IMR-90 (cell line): ENCODE results near the gene PLBD2. TPM values are rescaled to one million over a fixed set of nuclear protein-coding genes. Genes with fewer than 3 reads are reported as not detected.

Experiments
- ATAC-seq: fragments of 200-7000 bp; cut with Tn5 transposase; 2 replicates; pipeline ENCODE4 v1.9.1; 2020; ENCODE audit warnings: low read depth, mild to moderate bottlenecking, moderate library complexity
- BruUV-seq: library from RNA; stranded (reverse); fragments of 400-500 nt; replicated peaks from 2 replicates; lab custom pipeline; 2021; lab: Mats Ljungman, UMichigan
- CTCF ChIA-PET: fragments of 300-600 bp; formaldehyde crosslinking; extraction: SDS; loops from one replicate; lab custom pipeline; 2021; ENCODE audit warnings: antibody characterized with exemption; lab: Yijun Ruan, JAX
- POLR2A ChIA-PET: fragments of 300-600 bp; sonication (Branson Sonifier 250); formaldehyde crosslinking; loops from one replicate; lab custom pipeline; 2022; ENCODE audit warnings: antibody characterized with exemption; ENCODE audit not compliant: unreplicated experiment; lab: Charles Lee
- DNase-seq: peaks from one replicate; pipeline ENCODE4 v3.0.0; 2013
- H2AFZ ChIP-seq: replicated peaks from 2 replicates; pipeline ENCODE3; 2013; ENCODE audit warnings: low read length, mild to moderate bottlenecking; ENCODE audit not compliant: poor library complexity
- H2AK5ac ChIP-seq: 2 replicates; pipeline ENCODE4 v1.6.1; 2013; ENCODE audit warnings: low read depth, low read length, inconsistent platforms
- H2AK9ac ChIP-seq: replicated peaks from 2 replicates; pipeline ENCODE3; 2013; ENCODE audit warnings: mild to moderate bottlenecking, low read depth, low read length, moderate library complexity; ENCODE audit not compliant: poor library complexity
- H2BK120ac ChIP-seq: 2 replicates; pipeline ENCODE4 v1.6.1; 2013; ENCODE audit warnings: low read depth, low read length, inconsistent platforms
- H2BK15ac ChIP-seq: 3 replicates; pipeline ENCODE4 v1.6.1; 2013; ENCODE audit warnings: low read depth, low read length, inconsistent platforms
- H2BK20ac ChIP-seq: 2 replicates; pipeline ENCODE4 v1.6.1; 2013; ENCODE audit warnings: low read depth, mild to moderate bottlenecking, inconsistent platforms, low read length, moderate library complexity
- H2BK5ac ChIP-seq: 2 replicates; pipeline ENCODE4 v1.6.1; 2013; ENCODE audit warnings: mild to moderate bottlenecking, low read depth, low read length, inconsistent platforms; ENCODE audit not compliant: poor library complexity, severe bottlenecking
- H3K14ac ChIP-seq: replicated peaks from 2 replicates; pipeline ENCODE4 v1.6.1; 2013; ENCODE audit warnings: low read depth, low read length, inconsistent platforms
- H3K18ac ChIP-seq: 2 replicates; pipeline ENCODE4 v1.6.1; 2013; ENCODE audit warnings: low read depth, low read length, control low read depth
- H3K23ac ChIP-seq: 2 replicates; pipeline ENCODE4 v1.6.1; 2013; ENCODE audit warnings: low read depth, low read length, inconsistent platforms
- H3K27ac ChIP-seq: 2 replicates; pipeline ENCODE4 v1.5.1; 2013; ENCODE audit warnings: mild to moderate bottlenecking, control low read depth, low read length; ENCODE audit not compliant: insufficient read depth
- H3K27me3 ChIP-seq: 2 replicates; pipeline ENCODE4 v1.6.1; 2013; ENCODE audit warnings: low read length; ENCODE audit not compliant: control insufficient read depth, insufficient read depth
- H3K36me3 ChIP-seq: 2 replicates; pipeline ENCODE4 v1.6.1; 2013; ENCODE audit warnings: low read length, mixed read lengths; ENCODE audit not compliant: control insufficient read depth, insufficient read depth
- H3K4ac ChIP-seq: 2 replicates; pipeline ENCODE4 v1.6.1; 2013; ENCODE audit warnings: low read depth, low read length, inconsistent platforms
- H3K4me1 ChIP-seq: 2 replicates; pipeline ENCODE4 v1.6.1; 2013; ENCODE audit warnings: low read length, mixed read lengths; ENCODE audit not compliant: control insufficient read depth, insufficient read depth
- H3K4me2 ChIP-seq: 2 replicates; pipeline ENCODE4 v1.6.1; 2013; ENCODE audit warnings: low read depth, mild to moderate bottlenecking, control low read depth, low read length, moderate library complexity
- H3K4me3 ChIP-seq: 2 replicates; pipeline ENCODE4 v1.5.1; 2013; ENCODE audit warnings: low read depth, mild to moderate bottlenecking, control low read depth, low read length, moderate library complexity; ENCODE audit not compliant: insufficient read depth
- H3K56ac ChIP-seq: 2 replicates; pipeline ENCODE4 v1.6.1; 2013; ENCODE audit warnings: low read length, inconsistent platforms; ENCODE audit not compliant: insufficient read depth; ENCODE audit errors: extremely low read depth
- H3K79me1 ChIP-seq, 2 experiments: 2 replicates each; pipeline ENCODE4 v1.6.1; 2013; ENCODE audit warnings: low read length in 2 of 2, inconsistent platforms in 1 of 2, low read depth in 1 of 2
- H3K9ac ChIP-seq: 2 replicates; pipeline ENCODE4 v1.6.1; 2013; ENCODE audit warnings: low read depth, low read length, control low read depth
- H3K9me1 ChIP-seq: 2 replicates; pipeline ENCODE4 v1.6.1; 2013; ENCODE audit warnings: low read length, inconsistent platforms; ENCODE audit not compliant: insufficient read depth
- H3K9me3 ChIP-seq: 2 replicates; pipeline ENCODE4 v1.6.1; 2013; ENCODE audit warnings: low read length; ENCODE audit not compliant: control insufficient read depth, insufficient read depth
- H4K20me1 ChIP-seq: 2 replicates; pipeline ENCODE4 v1.6.1; 2013; ENCODE audit warnings: low read length, inconsistent platforms; ENCODE audit not compliant: insufficient read depth
- H4K5ac ChIP-seq: 2 replicates; pipeline ENCODE4 v1.6.1; 2013; ENCODE audit warnings: mild to moderate bottlenecking, low read depth, low read length, control low read depth
- H4K8ac ChIP-seq, 2 experiments: 2 replicates each; pipeline ENCODE4 v1.6.1; 2013; ENCODE audit warnings: low read depth in 2 of 2, low read length in 2 of 2, control low read depth in 1 of 2, inconsistent platforms in 1 of 2
- H4K91ac ChIP-seq: 2 replicates; pipeline ENCODE4 v1.6.1; 2013; ENCODE audit warnings: low read depth, low read length, inconsistent platforms; ENCODE audit not compliant: insufficient read depth
- BHLHE40 ChIP-seq: fragments of 150-350 bp; IDR thresholded peaks from 2 replicates; pipeline ENCODE4 v1.6.1; 2016; ENCODE audit warnings: mild to moderate bottlenecking, low read depth, low read length
- CEBPB ChIP-seq: IDR thresholded peaks from 2 replicates; pipeline ENCODE4 v1.6.1; 2012; ENCODE audit warnings: low read depth, low read length, improper control_type of control experiment
- CHD1 ChIP-seq: IDR thresholded peaks from 2 replicates; pipeline ENCODE4 v1.6.1; 2012; ENCODE audit warnings: low read depth, low read length, improper control_type of control experiment
- FOS ChIP-seq: fragments of 150-350 bp; IDR thresholded peaks from 2 replicates; pipeline ENCODE4 v1.6.1; 2016; ENCODE audit warnings: low read depth, low read length
- MXI1 ChIP-seq: IDR thresholded peaks from 2 replicates; pipeline ENCODE4 v1.6.1; 2012; ENCODE audit warnings: low read depth, mild to moderate bottlenecking, low read length, moderate library complexity, borderline replicate concordance
- NFE2L2 ChIP-seq: fragments of 150-350 bp; IDR thresholded peaks from 2 replicates; pipeline ENCODE4 v1.6.1; 2016; ENCODE audit warnings: low read depth, mild to moderate bottlenecking, low read length
- RAD21 ChIP-seq: IDR thresholded peaks from 2 replicates; pipeline ENCODE4 v1.6.1; 2012; ENCODE audit warnings: low read length, improper control_type of control experiment
- RCOR1 ChIP-seq: IDR thresholded peaks from 2 replicates; pipeline ENCODE4 v1.6.1; 2012; ENCODE audit warnings: mild to moderate bottlenecking, low read length, improper control_type of control experiment; ENCODE audit not compliant: insufficient replicate concordance
- RFX5 ChIP-seq: IDR thresholded peaks from 2 replicates; pipeline ENCODE4 v1.8.0; 2012; ENCODE audit warnings: low read depth, mild to moderate bottlenecking, low read length, moderate library complexity
- USF2 ChIP-seq: fragments of 150-350 bp; IDR thresholded peaks from 2 replicates; pipeline ENCODE4 v1.6.1; 2017; ENCODE audit warnings: mild to moderate bottlenecking, antibody characterized with exemption, low read length, low read depth
- WGBS, 2 experiments: methylation state at CpG; one replicate each; pipeline versions ENCODE4 v1.1.5 to v1.1.7; 2013; ENCODE audit warnings: missing lambda C conversion rate in 2 of 2; ENCODE audit not compliant: insufficient read length in 1 of 2; ENCODE audit errors: extremely low coverage in 2 of 2; 5-methylcytosine and 5-hydroxymethylcytosine counted together
- dilution Hi-C: fragments of 300-500 bp; cut with HindIII; formaldehyde crosslinking; loops from one replicate; pipeline ENCODE4 v1.14.3; 2018; ENCODE audit warnings: low sequenced_read_pairs; ENCODE audit not compliant: unreplicated experiment
- in situ Hi-C: fragments of 300-500 bp; cut with MboI; formaldehyde crosslinking; loops from 3 replicates; pipeline ENCODE4 v1.14.3; 2019; ENCODE audit warnings: low sequenced_read_pairs, inconsistent platforms, mixed read lengths
- intact Hi-C: fragments of 100-400 bp; cut with micrococcal nuclease; formaldehyde crosslinking; loops from 2 replicates; pipeline ENCODE4 v1.10.0; 2022
- polyA plus RNA-seq, 3 experiments: library from polyadenylated mRNA; depleted of rRNA; stranded (reverse); fragments of >200 nt; gene quantifications; 2 replicates each; pipeline ENCODE4 v1.2.3, GENCODE V29; 2012; ENCODE audit warnings: low replicate concordance in 1 of 3
- total RNA-seq: library from RNA; depleted of rRNA; stranded (reverse); fragments of >200 nt; gene quantifications from 2 replicates; pipeline ENCODE4 v1.2.3, GENCODE V29; 2012

Gene PLBD2
- total and polyA plus RNA-seq, 2 of the 4 experiments (the other 2 are of a cell fraction): 7.3 to 44.5 TPM

GRCh38 chr12:113330505-113330904 is 27.9 kb upstream of the PLBD2 start:
- TF ChIP-seq NFE2L2 (no peak), BHLHE40 (no peak), USF2 (no peak), MXI1 (no peak), FOS (no peak), CHD1 (no peak), CEBPB (no peak), RAD21 (no peak), RCOR1 (no peak), RFX5 (no peak)
- ATAC-seq: no peak
- Histone ChIP-seq H2AK5ac (no peak overlapping the region), H4K8ac (no peak overlapping the region), H3K79me1 (peaks cover 7 to 19% of the 10 kb centered on the region in 2 experiments), H4K20me1 (no peaks in the 10 kb centered on the region), H3K56ac (no peak overlapping the region), H3K27me3 (no peaks in the 10 kb centered on the region), H3K27ac (no peak overlapping the region), H3K9ac (no peak overlapping the region), H2AK9ac (no peak overlapping the region), H3K14ac (no peak overlapping the region), H3K36me3 (peaks cover 10% of the 10 kb centered on the region; the same call in 1 of the 2 replicates), H3K4me1 (peaks cover 4% of the 10 kb centered on the region; the same call in 1 of the 2 replicates), H3K23ac (no peak overlapping the region), H3K4me2 (no peak overlapping the region), H3K9me1 (0 out of 2 replicates have a peak, but pooled peaks cover 3% of the 10 kb centered on the region), H3K4ac (no peak overlapping the region), H2BK15ac (no peak overlapping the region), H2BK5ac (no peak overlapping the region), H3K9me3 (no peaks in the 10 kb centered on the region), H4K5ac (no peak overlapping the region), H3K18ac (no peak overlapping the region), H2BK20ac (no peak overlapping the region), H2AFZ (no peak overlapping the region), H2BK120ac (no peak overlapping the region), H4K91ac (no peak overlapping the region), H3K4me3 (no peak overlapping the region)
- dilution Hi-C loops: no loop called here
- ChIA-PET POLR2A (no interaction called here), CTCF (no interaction called here)
- in situ Hi-C loops: no loop called here
- BruUV-seq: no TSS peak
- intact Hi-C loops: no loop called here
- WGBS, 2 experiments: no CpG with 5 or more reads among the region's 2 CpGs
- DNase-seq: no peak
